ENCODE data around the gene TBL3.

DNA sequence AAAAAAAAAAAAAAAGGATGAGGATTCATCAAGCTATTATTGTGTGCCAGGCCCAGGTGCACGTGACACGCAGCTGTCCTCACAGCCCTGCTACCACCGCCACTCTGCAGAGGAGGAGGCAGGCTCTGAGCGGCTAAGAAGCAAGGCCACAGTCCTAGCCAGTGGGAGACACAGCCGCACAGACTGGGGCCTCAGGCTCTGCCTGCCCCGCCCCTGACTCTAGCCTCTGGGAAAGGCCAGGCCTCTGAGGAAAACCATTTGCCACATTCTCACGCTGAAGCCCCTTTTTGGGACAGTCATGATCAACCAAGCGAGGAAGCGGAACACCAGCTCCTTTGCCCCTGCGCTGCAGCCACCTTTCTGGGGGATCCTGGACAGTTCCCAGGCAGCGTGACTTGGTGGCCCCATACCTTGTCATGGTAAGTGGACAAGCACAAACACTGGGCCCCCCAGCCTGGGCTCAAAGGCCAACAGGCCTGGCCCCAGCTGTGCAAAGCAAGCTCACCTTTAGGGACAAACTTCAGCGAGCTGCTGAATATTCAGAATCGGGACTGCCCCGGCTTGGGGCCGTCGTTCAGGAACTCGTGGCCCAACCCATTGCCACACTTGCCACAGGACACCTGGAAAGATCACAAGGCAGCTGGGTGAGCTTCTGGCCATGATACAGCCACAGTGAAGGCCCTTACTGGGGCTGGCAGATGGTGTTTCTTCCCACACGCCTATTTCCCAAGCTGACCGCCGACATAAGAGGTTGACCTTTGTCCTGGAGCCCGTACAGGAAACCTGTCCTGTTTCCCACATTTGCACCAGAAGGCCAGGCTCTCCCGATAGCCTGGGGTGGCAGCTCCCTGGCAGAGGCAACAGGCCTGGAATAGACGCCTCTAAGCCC, 31.3 kb upstream of the TBL3 start:
- TF ChIP-seq, protein P1, sequence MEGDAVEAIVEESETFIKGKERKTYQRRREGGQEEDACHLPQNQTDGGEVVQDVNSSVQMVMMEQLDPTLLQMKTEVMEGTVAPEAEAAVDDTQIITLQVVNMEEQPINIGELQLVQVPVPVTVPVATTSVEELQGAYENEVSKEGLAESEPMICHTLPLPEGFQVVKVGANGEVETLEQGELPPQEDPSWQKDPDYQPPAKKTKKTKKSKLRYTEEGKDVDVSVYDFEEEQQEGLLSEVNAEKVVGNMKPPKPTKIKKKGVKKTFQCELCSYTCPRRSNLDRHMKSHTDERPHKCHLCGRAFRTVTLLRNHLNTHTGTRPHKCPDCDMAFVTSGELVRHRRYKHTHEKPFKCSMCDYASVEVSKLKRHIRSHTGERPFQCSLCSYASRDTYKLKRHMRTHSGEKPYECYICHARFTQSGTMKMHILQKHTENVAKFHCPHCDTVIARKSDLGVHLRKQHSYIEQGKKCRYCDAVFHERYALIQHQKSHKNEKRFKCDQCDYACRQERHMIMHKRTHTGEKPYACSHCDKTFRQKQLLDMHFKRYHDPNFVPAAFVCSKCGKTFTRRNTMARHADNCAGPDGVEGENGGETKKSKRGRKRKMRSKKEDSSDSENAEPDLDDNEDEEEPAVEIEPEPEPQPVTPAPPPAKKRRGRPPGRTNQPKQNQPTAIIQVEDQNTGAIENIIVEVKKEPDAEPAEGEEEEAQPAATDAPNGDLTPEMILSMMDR (IDR thresholded peaks at IDR 0.05), result no peak
- no peak for TF ChIP-seq EZH2 (IDR thresholded peaks at IDR 0.05; ENCODE audit: borderline replicate concordance, insufficient read depth, low read depth, low read length, poor library complexity, severe bottlenecking)
